ENCODE results near the gene CYS1.

The CYS1 gene

DNA sequence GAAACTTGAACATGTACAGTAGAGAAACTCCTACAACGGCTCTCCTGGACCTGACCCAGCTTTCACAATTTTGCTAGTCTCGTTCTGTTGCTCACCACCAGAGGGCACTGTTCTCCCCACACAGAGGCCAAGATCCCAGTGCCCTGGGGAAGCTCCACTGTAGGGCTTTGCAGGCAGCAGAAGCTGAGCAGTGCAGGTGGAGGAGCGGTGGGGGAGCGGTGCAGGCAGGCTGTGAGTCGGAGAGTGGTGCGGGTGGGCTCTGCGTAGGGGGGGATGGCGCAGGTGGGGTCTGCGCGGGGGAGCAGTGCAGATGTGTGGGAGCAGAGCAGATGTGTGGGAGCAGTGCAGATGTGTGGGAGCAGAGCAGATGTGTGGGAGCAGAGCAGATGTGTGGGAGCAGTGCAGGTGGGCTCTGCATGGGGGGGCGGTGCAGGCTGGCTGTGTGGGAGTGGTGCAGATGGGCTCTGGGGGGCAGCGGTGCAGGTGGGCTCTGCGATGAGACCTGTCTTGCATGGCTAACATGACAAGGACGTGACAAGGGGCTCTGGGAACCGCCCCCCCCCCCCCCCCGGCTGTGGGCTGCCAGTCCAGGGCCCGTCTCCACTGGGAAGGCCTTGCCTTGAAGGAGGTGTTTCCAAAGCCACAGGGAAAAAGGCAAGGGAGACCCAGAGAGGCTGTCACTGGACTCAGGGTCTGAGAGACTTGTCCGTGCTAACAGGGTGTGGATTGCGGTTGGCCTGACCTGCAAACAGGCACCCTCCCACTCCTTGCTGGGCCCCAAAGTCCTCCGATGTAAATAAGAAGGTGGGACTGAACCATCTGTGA, 7.3 kb downstream of the CYS1 start:
- FAIRE-seq (peak; percentile 43), DNase-seq (ENCODE audit: insufficient read length, low spot score) (peak; percentile 92)
- TF ChIP-seq POLR2A (IDR thresholded peaks at IDR 0.05; ENCODE audit: low read depth, low read length) = no peak

DNA sequence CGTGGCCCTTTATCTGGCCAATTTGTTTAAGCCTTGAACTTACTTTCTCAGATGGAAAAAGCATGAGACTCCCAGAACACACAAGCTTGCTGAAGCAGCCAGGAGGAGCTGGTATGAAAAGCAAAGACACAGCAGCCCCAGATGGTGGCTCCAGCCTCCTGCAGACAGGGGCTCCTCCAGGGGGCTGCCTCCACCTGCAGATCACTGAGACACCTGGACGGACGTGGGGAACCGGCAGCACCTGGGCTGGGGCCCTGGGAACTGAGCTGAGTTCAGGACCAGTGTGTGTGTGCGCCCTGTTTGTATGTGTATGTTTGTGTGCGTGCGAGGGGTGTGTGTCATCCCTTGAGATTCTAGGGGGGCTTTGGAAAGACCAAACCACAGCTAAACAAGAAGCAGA, 8.6 kb downstream of the CYS1 start:
- no peak for FAIRE-seq
- TF ChIP-seq POLR2A (IDR thresholded peaks at IDR 0.05; ENCODE audit: low read depth, low read length) = no peak
- DNase-seq (ENCODE audit: insufficient read length, low spot score) = no peak

DNA sequence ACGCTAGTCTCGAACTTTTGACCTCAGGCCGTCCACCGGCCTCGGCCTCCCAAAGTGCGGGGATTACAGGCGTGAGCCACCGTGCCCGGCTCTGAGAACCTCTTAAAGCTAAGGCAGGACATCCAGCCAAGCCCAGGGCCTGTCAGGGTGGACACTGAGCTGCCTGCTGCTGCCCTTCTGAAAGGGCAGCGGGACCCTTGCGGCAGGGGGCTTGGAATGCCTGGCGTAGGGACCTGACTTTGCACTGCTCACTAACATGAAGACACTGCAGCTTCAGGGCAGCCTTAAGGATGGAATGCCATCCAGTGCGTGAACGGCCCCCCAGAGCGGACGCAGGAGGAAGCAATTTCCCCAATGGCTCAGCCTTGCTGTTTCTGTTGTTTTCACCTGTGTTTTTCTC, 9.0 kb downstream of the CYS1 start:
- DNase-seq (ENCODE audit: insufficient read length, low spot score) (no peak), FAIRE-seq (no peak)
- TF ChIP-seq POLR2A (IDR thresholded peaks at IDR 0.05; ENCODE audit: low read depth, low read length) = no peak

- FAIRE-seq = no peak
- TF ChIP-seq POLR2A (IDR thresholded peaks at IDR 0.05; ENCODE audit: low read depth, low read length) = no peak
- no peak for DNase-seq (ENCODE audit: insufficient read length, low spot score)
These were observed 12.3 kb downstream of the CYS1 start for GRCh38 chr2:10067881-10068280.

DNA sequence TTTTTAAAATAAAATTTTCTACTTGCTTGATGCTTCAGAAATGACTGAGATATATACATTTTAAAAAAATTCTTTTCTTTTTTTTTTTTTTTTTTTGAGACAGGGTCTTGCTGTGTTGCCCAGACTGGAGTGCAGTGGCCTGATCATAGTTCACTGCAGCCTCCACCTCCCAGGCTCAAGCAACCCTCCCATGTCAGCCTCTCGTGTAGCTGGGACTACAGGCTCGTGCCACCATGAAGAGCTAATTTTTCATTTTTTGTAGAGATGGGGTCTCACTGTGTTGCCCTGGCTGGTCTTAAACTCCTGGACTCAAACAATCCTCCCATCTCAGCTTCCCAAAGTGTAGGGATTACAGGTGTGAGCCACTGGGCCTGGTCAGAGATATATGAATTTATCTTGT, 12.9 kb downstream of the CYS1 start:
- DNase-seq (ENCODE audit: insufficient read length, low spot score) (no peak), FAIRE-seq (no peak)
- no peak for TF ChIP-seq POLR2A (IDR thresholded peaks at IDR 0.05; ENCODE audit: low read depth, low read length)

DNA sequence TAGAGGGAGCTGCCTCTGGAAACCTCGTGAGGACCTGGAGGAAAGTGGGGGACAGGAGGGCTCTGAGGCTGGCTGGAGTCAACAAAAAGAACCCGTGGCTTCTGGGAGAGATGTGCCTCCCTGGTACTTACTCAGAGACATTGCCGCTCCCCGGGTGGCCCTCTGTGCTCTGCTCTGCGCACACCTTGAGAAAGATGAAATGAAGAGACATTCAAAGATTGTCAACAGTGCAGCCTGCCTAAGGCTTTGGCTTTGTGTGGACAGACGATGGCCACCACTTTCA, 14.5 kb downstream of the CYS1 start:
- DNase-seq (ENCODE audit: insufficient read length, low spot score) (no peak), FAIRE-seq (no peak)
- TF ChIP-seq POLR2A (IDR thresholded peaks at IDR 0.05; ENCODE audit: low read depth, low read length) = no peak

DNA sequence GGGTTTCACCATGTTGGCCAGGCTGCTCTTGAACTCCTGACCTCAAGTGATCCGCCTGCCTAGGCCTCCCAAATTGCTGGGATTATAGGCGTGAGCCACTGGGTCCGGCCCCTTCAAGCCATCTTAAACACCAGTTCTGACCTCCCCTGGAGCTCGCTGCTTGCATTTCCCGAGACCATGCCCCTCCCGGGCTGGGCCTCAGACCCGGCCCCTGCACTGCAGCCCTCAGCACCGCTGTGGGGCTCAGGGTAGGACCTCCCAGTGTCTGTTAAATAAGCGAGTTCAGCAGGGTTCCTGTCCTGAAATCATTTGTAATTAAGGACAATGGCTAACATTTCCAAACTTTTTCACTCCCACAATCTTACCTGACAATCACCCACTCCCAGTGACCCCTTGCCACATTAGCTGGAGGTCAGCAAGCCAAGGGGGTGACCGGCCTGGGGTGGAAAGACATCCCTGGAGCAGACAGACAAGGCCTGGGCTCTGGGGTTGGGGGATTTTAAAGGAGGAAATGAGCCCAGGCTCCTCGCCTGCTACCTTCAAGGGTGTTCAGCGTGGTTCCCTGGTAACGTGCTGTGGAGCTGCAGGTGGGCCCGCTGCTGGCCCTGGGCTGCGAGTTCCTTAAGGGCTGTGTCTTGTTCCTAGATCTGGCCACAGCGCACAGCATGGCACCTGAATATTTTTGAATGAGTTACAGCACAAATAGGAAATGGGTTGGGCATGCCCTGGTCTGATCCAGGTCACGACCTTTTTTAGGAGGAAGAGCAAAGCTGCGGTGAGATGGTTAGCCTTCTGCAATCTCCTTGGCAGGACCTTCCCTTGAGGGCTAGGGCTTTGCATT, 15.1 kb downstream of the CYS1 start:
- TF ChIP-seq POLR2A (IDR thresholded peaks at IDR 0.05; ENCODE audit: low read depth, low read length) = no peak
- DNase-seq (ENCODE audit: insufficient read length, low spot score) (no peak), FAIRE-seq (no peak)

- TF ChIP-seq POLR2A (IDR thresholded peaks at IDR 0.05; ENCODE audit: low read depth, low read length) = no peak
- FAIRE-seq (no peak), DNase-seq (ENCODE audit: insufficient read length, low spot score) (no peak)
These were observed 16.6 kb downstream of the CYS1 start for GRCh38 chr2:10063566-10063965.

DNA sequence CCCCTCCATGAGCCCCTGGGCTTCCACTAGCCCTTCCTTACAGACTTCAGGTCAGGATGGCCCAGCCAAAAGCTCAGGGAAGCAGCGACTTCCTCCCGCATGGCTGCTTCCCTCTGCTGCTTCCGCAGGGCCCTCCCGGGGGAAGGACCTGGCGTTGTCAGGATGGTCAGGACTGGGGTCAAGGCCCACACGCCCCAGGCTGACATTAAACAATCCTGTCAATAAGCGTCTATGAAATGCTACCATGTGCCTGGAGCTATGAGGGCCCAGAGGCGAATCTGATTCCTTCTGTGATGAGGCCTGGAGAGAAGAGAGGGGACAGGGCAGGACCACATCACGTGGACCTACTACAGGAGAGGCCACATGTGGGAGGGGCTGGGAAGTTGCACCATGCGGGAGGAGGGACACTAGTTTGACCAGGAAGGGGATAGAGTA, 17.3 kb downstream of the CYS1 start:
- FAIRE-seq (no peak), DNase-seq (ENCODE audit: insufficient read length, low spot score) (no peak)
- TF ChIP-seq POLR2A (IDR thresholded peaks at IDR 0.05; ENCODE audit: low read depth, low read length) = no peak

DNA sequence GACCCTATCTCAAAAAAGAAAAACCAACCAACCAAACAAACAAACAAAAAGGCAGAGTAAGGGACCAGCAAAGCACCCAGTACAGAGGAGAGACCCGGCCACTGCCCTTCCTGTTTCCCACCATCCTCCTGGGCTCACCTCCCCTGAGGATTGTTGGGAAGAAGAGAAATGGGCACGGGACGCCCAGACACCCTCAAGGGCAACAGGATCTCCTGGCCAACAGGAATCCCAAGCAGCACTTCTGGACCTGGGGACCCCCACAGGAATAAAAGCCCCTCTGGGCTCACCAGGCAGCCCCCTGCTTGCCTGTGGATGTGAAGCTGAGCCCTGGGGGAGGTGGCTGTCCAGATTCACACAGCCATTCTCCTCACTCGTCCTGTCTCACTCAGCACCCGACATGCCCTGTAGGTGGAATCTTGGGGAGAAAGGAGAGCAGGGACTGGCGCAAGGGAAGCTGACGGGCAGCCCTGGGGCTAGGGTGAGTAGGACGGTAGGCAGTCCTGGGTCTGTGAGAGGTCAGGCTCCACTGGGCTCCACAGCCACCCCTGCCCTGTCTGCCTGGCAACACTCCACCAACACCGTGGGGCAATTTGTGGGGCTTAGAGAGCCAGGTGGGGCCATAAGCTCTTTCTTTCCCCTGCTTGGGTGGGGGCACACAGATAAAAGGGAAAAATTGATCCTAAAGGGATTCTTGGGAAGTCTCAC, 18.8 kb downstream of the CYS1 start:
- DNase-seq (ENCODE audit: insufficient read length, low spot score) = no peak
- no peak for FAIRE-seq
- no peak for TF ChIP-seq POLR2A (IDR thresholded peaks at IDR 0.05; ENCODE audit: low read depth, low read length)

DNA sequence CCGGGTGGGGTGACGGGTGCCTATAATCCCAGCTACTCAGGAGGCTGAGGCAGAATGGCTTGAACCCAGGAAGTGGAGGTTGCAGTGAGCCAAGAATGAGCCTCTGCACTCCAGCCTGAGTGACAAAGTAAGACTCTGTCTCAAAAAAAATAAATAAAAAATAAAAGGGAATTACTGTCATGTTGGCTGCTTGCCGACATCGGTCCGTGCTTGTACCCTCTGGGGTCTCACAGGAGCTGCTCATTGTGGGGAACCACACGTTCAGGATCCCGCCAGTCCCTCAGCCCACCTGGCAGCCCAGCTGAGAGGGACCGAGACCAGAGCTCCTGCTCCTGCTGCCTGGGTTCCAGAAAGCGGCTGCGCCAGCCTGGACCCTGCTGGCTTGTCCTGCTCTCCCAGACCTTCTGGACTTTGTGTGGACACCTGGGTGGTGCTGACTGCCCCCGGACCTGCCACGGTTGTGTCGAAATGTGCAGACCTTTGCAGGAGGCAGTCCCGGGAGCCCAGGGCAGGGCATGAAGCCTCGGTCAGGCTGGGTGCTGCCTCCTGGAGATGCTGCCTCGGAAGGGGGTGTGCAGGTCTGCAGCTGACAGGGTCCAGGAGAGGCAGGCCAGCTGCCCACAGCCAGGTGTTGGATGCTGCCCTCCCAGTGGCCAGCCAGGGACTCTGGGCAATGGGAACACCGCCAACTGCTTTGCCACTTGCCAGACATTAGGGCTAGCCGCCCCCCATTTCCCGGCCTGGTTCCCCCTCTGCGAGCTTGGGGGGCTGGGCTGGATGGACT, 20.5 kb downstream of the CYS1 start:
- TF ChIP-seq POLR2A (IDR thresholded peaks at IDR 0.05; ENCODE audit: low read depth, low read length) = no peak
- DNase-seq (ENCODE audit: insufficient read length, low spot score) (no peak), FAIRE-seq (no peak)

- FAIRE-seq (no peak), DNase-seq (ENCODE audit: insufficient read length, low spot score) (no peak)
- no peak for TF ChIP-seq POLR2A (IDR thresholded peaks at IDR 0.05; ENCODE audit: low read depth, low read length)
These were observed 21.2 kb downstream of the CYS1 start for GRCh38 chr2:10059016-10059351.

DNA sequence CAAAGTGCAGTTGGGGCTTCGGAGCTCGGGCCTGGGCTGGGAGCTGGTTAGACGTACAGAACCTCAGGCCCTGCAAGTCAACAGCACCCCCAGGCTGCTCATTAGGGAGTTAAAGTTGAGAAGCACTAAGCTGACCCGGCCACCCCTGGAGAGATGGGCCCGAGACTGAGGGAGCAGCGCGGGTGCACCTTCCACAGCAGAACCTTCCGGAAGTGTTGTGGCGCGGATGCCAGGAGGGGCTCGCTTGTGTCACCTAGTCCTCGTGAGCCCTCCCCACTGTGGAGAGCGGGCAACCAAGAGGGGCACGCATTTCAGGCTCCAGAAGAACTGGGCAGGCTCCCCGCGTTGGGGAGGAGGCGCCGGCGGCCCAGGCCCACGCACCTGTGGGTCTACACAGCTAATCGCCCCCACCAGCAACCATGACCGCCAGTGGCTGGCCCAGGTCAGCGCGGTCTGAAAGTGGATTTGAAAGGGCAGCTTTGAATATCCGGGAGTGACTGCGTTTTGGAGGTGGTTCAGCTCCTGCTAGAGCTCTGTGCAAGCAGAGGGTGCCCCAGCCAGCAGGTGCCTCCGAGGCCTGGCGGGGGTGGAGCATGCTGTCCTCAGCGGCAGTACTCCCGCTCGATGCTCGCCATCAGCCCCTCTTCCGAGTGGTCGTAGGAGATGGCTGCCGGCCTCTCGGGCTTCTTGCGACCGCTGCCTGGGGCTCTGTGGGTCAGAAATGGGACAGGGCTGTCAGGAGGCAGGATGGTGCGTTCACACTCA, 21.8 kb downstream of the CYS1 start:
- no peak for TF ChIP-seq POLR2A (IDR thresholded peaks at IDR 0.05; ENCODE audit: low read depth, low read length)
- DNase-seq (ENCODE audit: insufficient read length, low spot score) = no peak
- no peak for FAIRE-seq
